CD4-positive, CD25-positive, alpha-beta regulatory T cell (primary cell): ENCODE results near the gene RTP3. TPM values are rescaled to one million over a fixed set of nuclear protein-coding genes. Genes with fewer than 3 reads are reported as not detected.

Source experiments
- ATAC-seq, 2 donors: fragments of 150-1000 bp; cut with Tn5 transposase; one replicate each; pipeline ENCODE4 v1.10.0; 2021; ENCODE audit warnings: low read depth in 2 of 2, moderate number of reproducible peaks in 2 of 2, moderate library complexity in 1 of 2
- DNase-seq, 3 donors: peaks; one replicate each; pipeline versions ENCODE4 v3.0.0 to v3.0.0-alpha.2; 2012 to 2022; ENCODE audit warnings: mixed read lengths in 1 of 3
- H3K27ac ChIP-seq: one replicate; pipeline ENCODE4 v1.7.0; 2013; ENCODE audit warnings: mild to moderate bottlenecking, low read length; ENCODE audit not compliant: insufficient read depth, poor library complexity, severe bottlenecking
- H3K27me3 ChIP-seq: one replicate; pipeline ENCODE4 v1.7.0; 2013; ENCODE audit warnings: low read length; ENCODE audit not compliant: control insufficient read depth, insufficient read depth
- H3K36me3 ChIP-seq: one replicate; pipeline ENCODE4 v1.7.0; 2013; ENCODE audit warnings: mild to moderate bottlenecking, low read length, moderate library complexity; ENCODE audit not compliant: control insufficient read depth, insufficient read depth
- H3K4me1 ChIP-seq: 2 replicates; pipeline ENCODE4 v1.7.0; 2013; ENCODE audit warnings: mild to moderate bottlenecking, low read length; ENCODE audit not compliant: insufficient read depth, control insufficient read depth, poor library complexity, severe bottlenecking
- H3K4me3 ChIP-seq: one replicate; pipeline ENCODE4 v1.7.0; 2013; ENCODE audit warnings: low read depth, mild to moderate bottlenecking, low read length, moderate library complexity
- H3K9me3 ChIP-seq, 2 experiments: 1 replicate in 1 of 2; 2 replicates in 1 of 2; pipeline ENCODE4 v1.7.0; 2013; ENCODE audit warnings: low read length in 2 of 2, mild to moderate bottlenecking in 1 of 2, moderate library complexity in 1 of 2; ENCODE audit not compliant: control insufficient read depth in 2 of 2
- H3K27ac Mint-ChIP-seq, 3 donors: one replicate each; pipeline ENCODE4 v1.8.0; 2020 to 2022; ENCODE audit warnings: mild to moderate bottlenecking in 3 of 3, mixed read lengths in 3 of 3, moderate library complexity in 2 of 3
- H3K27me3 Mint-ChIP-seq: one replicate; pipeline ENCODE4 v1.8.0; 2022; ENCODE audit warnings: mild to moderate bottlenecking, mixed read lengths
- H3K36me3 Mint-ChIP-seq: one replicate; pipeline ENCODE4 v1.8.0; 2020; ENCODE audit warnings: mixed read lengths
- H3K4me1 Mint-ChIP-seq, 4 donors: one replicate each; pipeline ENCODE4 v1.8.0; 2020 to 2022; ENCODE audit warnings: mixed read lengths in 4 of 4, mild to moderate bottlenecking in 1 of 4
- H3K4me3 Mint-ChIP-seq, 4 donors: one replicate each; pipeline ENCODE4 v1.8.0; 2020 to 2022; ENCODE audit warnings: mild to moderate bottlenecking in 4 of 4, mixed read lengths in 4 of 4, moderate library complexity in 3 of 4
- H3K9me3 Mint-ChIP-seq, 7 donors: one replicate each; pipeline ENCODE4 v1.8.0; 2020 to 2022; ENCODE audit warnings: mixed read lengths in 7 of 7, mild to moderate bottlenecking in 3 of 7, moderate library complexity in 2 of 7
- polyA plus RNA-seq, 4 donors: library from polyadenylated mRNA; unstranded; fragments of 300-500 nt; fragmentation: Illumina TruSeq; gene quantifications; one replicate each; pipeline ENCODE4 v1.2.3, GENCODE V29; 2021
- total RNA-seq: library from RNA; stranded (reverse); gene quantifications from one replicate; pipeline ENCODE4 v1.2.3, GENCODE V29; 2022

The RTP3 gene
- total RNA-seq, result not detected
- not detected for polyA plus RNA-seq

DNA sequence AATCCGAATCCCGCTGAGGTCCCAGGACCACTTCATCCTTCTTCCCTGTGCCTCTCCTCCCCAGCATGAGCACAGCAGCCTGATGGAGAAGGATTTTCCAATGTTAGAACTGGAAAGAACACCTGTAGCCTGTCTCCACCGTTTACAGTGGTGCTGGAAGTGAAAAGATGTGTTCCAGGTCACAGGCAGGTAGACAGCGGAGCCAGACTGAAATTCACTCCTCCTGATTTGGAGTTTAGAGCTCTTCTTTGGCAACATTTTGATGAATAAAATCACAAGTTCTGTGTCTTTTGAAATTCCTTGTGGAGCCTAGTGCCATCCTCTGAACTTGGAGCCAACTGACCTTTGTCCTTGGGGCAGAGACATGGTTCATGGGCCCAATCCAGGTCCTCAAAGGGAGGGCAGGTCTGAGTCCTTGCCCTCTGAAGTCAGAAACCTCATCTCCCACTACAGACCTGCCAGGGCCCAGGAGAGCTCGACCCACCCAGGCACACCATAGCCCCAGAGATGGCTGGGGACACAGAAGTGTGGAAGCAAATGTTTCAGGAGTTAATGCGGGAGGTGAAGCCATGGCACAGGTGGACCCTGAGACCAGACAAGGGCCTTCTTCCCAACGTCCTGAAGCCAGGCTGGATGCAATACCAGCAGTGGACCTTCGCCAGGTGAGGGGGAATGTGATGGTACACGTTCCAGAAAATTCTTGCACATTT, at the start of gene RTP3:
TSS of gene RTP3 (plus strand) at position 421 of the 710 bp plus-strand sequence. CDS start at position 508, 87 bp downstream.
- Mint-ChIP-seq H3K9me3 (no peaks in the 10 kb centered on the region), H3K27me3 (peaks cover 4% of the 10 kb centered on the region), H3K4me1 (peaks cover 0 to 12% (median 4%) of the 10 kb centered on the region in 4 donors), H3K36me3 (peaks cover 1% of the 10 kb centered on the region), H3K27ac (no peak within 1 kb of the TSS), H3K4me3 (no peak within 1 kb of the TSS)
- ATAC-seq (no peak), DNase-seq (no peak)
- Histone ChIP-seq H3K27me3 (no peaks in the 10 kb centered on the region), H3K27ac (no peak within 1 kb of the TSS), H3K36me3 (no peaks in the 10 kb centered on the region), H3K9me3 (no peaks in the 10 kb centered on the region), H3K4me1 (peaks cover 3% of the 10 kb centered on the region), H3K4me3 (no peak within 1 kb of the TSS)

DNA sequence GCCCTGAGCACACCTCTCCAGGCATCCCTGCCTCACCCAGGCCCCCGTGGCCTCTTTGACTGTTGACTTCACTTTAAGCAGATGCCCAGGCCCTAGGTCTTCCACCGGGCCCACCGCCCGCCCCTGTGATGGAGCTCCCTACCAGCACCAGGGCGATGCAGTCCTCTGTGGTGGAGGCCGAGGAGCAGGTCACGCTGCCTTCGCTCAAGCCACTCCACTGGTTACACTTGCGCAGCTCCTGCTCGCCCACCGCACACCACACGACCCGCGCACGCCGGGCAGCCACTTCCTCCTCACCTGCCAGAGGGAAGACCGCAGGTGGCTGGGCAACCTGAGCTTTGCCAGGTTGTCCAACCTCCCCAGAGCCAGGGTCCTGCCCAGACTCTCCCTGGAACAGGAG, 49.1 kb upstream of the RTP3 start:
- H3K9me3 ChIP-seq, result no peaks in the 10 kb centered on the region
- H3K4me1 ChIP-seq, result no peaks in the 10 kb centered on the region
- Mint-ChIP-seq H3K9me3 (no peaks in the 10 kb centered on the region), H3K4me3 (no peak overlapping the region), H3K27me3 (peaks cover 14% of the 10 kb centered on the region), H3K27ac (no peak overlapping the region), H3K36me3 (no peaks in the 10 kb centered on the region), H3K4me1 (no peaks in the 10 kb centered on the region)
- DNase-seq (no peak), ATAC-seq (no peak)
- H3K27ac ChIP-seq, result no peak overlapping the region
- no peaks in the 10 kb centered on the region for H3K36me3 ChIP-seq
- no peak overlapping the region for H3K4me3 ChIP-seq
- H3K27me3 ChIP-seq, result peaks cover 1% of the 10 kb centered on the region

DNA sequence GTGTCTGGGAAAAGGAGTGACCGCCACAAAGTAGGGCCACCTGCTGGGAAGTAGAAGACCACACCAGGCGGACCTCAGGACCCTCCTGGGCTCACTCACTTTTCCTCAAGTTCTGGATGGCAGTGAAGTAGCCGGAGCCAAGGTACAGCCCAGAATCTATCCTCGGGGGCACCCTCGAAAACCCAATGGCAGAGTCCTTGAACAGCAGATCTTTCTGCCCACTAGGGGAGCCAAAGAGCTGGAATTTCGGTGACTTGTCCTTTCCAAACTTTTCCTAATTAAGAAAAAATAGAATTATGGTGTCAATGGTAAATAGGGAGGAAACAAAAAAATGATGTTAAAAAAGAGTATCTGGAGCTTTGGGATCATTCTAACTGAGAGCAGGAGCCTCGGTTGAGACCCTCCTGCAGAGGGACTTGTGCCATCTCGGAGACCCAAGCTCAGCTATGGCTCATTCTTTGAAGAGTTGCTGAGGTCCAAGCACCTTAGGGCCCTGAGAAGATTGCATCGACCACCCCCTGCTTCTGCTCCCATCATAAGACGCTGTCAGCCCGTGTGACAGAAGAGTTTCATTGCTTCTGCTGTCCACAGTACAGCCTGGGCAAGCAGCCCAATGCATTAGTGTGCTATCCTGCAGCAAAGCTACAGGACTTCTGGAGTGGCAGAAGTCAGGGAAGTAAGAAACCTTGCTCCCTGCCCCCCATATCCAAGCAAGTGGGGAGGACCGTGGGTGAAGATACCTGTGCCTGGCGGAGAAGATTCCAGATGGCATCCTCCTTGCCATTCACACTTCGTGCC, 47.8 kb upstream of the RTP3 start:
- Mint-ChIP-seq H3K9me3 (no peaks in the 10 kb centered on the region), H3K4me3 (no peak overlapping the region), H3K36me3 (no peaks in the 10 kb centered on the region), H3K27ac (no peak overlapping the region), H3K27me3 (peaks cover 21% of the 10 kb centered on the region), H3K4me1 (no peaks in the 10 kb centered on the region)
- no peaks in the 10 kb centered on the region for H3K9me3 ChIP-seq
- no peak overlapping the region for H3K27ac ChIP-seq
- no peaks in the 10 kb centered on the region for H3K4me1 ChIP-seq
- ATAC-seq, result no peak
- peaks cover 1% of the 10 kb centered on the region for H3K27me3 ChIP-seq
- H3K36me3 ChIP-seq, result no peaks in the 10 kb centered on the region
- H3K4me3 ChIP-seq, result no peak overlapping the region
- DNase-seq, result no peak

DNA sequence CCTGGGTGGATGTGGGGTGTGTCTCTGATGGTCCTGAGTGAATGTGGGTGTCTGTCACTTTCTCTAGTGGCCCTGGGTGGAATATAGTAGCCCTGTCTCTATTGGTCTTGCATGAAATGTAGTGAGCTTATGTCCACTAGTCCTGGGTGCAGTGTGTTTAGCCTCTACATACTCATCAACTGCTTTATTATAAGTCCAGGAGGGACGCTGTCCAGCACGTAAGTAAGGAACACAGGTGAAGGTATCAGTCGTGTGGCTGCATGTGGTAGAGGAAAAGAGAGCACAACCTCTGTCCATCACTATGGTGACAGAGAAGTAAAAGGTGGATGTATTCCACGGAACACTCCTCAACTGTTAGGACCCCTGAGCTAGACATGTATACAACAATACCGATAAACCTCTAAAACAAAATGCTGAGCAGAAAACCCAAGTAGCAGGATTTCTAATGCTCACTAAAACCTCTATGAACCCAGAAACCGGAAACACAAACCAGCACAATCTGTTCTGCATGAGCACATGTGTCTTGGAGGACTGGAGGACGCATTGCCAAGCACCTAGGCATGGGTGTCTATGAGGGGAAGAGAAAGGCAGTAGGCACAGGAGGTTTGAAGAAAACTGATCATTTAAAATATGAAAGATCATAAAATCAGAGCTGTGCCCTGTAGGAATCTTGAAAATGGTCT, 44.1 kb upstream of the RTP3 start:
- Histone ChIP-seq H3K4me3 (no peak overlapping the region), H3K36me3 (no peaks in the 10 kb centered on the region), H3K27ac (no peak overlapping the region), H3K27me3 (peaks cover 1% of the 10 kb centered on the region), H3K4me1 (no peaks in the 10 kb centered on the region), H3K9me3 (no peaks in the 10 kb centered on the region)
- no peaks in the 10 kb centered on the region for H3K4me1 Mint-ChIP-seq
- H3K27me3 Mint-ChIP-seq, result peaks cover 23% of the 10 kb centered on the region
- no peaks in the 10 kb centered on the region for H3K9me3 Mint-ChIP-seq
- H3K4me3 Mint-ChIP-seq, result no peak overlapping the region
- no peaks in the 10 kb centered on the region for H3K36me3 Mint-ChIP-seq
- DNase-seq (no peak), ATAC-seq (no peak)
- no peak overlapping the region for H3K27ac Mint-ChIP-seq

DNA sequence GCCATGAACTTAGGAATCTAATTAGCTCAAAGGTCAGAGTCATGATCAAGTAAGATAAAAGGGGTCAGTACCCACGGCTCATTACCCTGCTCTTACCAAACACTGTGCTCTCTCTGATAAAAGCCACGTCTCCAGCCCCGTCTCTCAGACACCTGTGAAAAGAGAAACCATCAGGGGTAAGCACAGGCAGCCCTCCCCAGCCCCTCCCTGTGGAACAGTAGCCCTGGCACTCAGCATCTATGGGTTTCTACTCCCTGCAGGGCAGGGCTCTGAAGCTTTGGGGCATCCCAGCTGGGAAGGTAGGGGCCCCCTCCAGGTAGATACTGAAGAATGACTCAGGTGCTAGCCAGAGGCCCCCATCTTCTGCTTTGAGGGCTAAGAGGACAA, 43.6 kb upstream of the RTP3 start:
- H3K4me3 ChIP-seq, result no peak overlapping the region
- Mint-ChIP-seq H3K9me3 (no peaks in the 10 kb centered on the region), H3K27me3 (peaks cover 23% of the 10 kb centered on the region), H3K36me3 (no peaks in the 10 kb centered on the region), H3K27ac (no peak overlapping the region), H3K4me1 (no peaks in the 10 kb centered on the region), H3K4me3 (no peak overlapping the region)
- H3K9me3 ChIP-seq, result no peaks in the 10 kb centered on the region
- H3K27me3 ChIP-seq, result peaks cover 1% of the 10 kb centered on the region
- no peaks in the 10 kb centered on the region for H3K36me3 ChIP-seq
- no peak for ATAC-seq
- H3K4me1 ChIP-seq, result no peaks in the 10 kb centered on the region
- H3K27ac ChIP-seq, result no peak overlapping the region
- no peak for DNase-seq

DNA sequence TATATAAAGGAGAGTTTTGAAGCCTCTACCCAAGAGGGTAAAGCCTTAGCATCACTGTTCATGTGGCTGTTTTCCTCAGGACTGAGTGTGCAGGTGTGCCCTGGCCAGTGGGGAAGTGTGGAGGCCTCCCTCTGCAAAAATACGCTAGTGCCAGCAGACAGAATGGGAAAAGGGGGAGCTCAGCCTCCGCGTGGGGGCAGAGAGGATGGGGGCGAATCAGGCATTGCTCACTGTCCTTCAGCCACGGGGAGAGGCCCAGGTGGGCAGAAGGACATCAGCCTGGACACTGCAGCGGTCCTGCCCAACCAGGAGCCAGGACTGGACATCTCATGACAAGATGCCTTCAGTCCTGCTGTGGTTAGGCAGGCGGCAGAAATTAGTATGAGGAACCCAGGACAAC, 43.2 kb upstream of the RTP3 start:
- H3K36me3 Mint-ChIP-seq, result no peaks in the 10 kb centered on the region
- ATAC-seq, result no peak

DNA sequence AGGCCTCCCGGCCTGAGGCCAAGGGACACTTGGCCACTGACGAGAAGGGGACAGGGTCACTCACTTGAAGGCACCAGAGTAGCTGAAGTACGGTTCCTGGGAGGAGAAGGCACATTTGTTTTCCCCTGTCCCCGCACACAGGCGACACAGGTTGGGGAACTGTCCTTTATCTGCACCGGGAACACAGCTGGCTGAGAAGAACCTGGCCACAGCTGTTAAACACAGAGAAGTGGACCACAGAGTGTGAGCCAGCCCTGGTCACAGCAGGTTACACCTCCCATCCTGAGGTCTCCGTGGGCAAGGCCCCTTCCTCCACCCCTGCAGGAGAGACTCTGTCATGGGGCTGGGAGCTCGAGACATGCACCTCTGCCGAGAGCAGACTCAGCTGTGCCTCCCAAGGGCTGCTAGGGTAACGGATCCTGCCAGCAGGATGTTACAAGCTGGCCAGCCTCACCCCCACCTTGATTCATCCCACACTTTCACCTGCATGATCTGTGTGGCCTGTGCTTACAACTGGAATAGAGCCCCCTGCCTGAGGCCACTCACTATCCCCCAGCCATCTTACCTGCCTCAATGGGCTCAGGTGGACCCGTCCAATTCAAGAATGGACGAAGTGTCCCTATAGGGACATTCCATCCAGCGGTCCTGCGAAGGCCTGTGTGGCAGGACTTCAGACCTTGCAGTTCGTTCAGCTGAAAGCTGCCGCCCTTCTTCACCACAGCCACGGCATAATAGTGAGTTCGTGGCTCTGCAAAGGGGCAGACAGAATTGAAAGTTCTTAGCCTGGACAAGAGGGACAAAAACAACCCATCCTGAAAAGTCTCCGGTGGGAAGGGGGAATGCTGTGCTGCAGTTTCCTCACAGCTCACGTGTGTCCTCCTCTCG, 42.3 kb upstream of the RTP3 start:
- no peaks in the 10 kb centered on the region for H3K4me1 ChIP-seq
- Mint-ChIP-seq H3K4me1 (no peaks in the 10 kb centered on the region), H3K27me3 (peaks cover 31% of the 10 kb centered on the region), H3K9me3 (no peaks in the 10 kb centered on the region), H3K27ac (no peak overlapping the region), H3K4me3 (no peak overlapping the region), H3K36me3 (no peaks in the 10 kb centered on the region)
- no peak overlapping the region for H3K4me3 ChIP-seq
- peaks cover 4% of the 10 kb centered on the region for H3K27me3 ChIP-seq
- no peaks in the 10 kb centered on the region for H3K36me3 ChIP-seq
- H3K27ac ChIP-seq, result no peak overlapping the region
- ATAC-seq, result no peak
- H3K9me3 ChIP-seq, result no peaks in the 10 kb centered on the region
- no peak for DNase-seq

More for the DNA sequence above, 43.2 kb upstream of the RTP3 start:
- H3K27ac Mint-ChIP-seq, result peak overlapping the region in 1 of 3 donors; percentile 70
- H3K27me3 Mint-ChIP-seq, result peaks cover 27% of the 10 kb centered on the region
- H3K9me3 ChIP-seq, result no peaks in the 10 kb centered on the region
- no peak for DNase-seq
- no peak overlapping the region for H3K4me3 ChIP-seq
- no peak overlapping the region for H3K4me3 Mint-ChIP-seq
- H3K27me3 ChIP-seq, result peaks cover 1% of the 10 kb centered on the region
- no peaks in the 10 kb centered on the region for H3K36me3 ChIP-seq
- no peaks in the 10 kb centered on the region for H3K4me1 Mint-ChIP-seq
- no peaks in the 10 kb centered on the region for H3K9me3 Mint-ChIP-seq
- no peak overlapping the region for H3K27ac ChIP-seq
- H3K4me1 ChIP-seq, result no peaks in the 10 kb centered on the region
